Nephron (organoid): Measurements from ENCODE around the gene LDAH.
A peak's percentile ranks its signal among the peaks of the same experiment; 100 is the strongest.

Experiments used
- H3K27ac Mint-ChIP-seq, 3 experiments: 2 replicates each; pipeline ENCODE4 v1.8.0; 2020; ENCODE audit warnings: mixed read lengths in 3 of 3, mild to moderate bottlenecking in 2 of 3, moderate library complexity in 1 of 3
- H3K27me3 Mint-ChIP-seq: 2 replicates; pipeline ENCODE4 v1.8.0; 2021; ENCODE audit warnings: low read depth, mild to moderate bottlenecking, moderate library complexity, mixed read lengths
- H3K36me3 Mint-ChIP-seq: 2 replicates; pipeline ENCODE4 v1.8.0; 2020; ENCODE audit warnings: low read depth, mixed read lengths
- H3K4me1 Mint-ChIP-seq: 2 replicates; pipeline ENCODE4 v1.8.0; 2020; ENCODE audit warnings: mixed read lengths
- H3K4me3 Mint-ChIP-seq, 3 experiments: 2 replicates each; pipeline ENCODE4 v1.8.0; 2020; ENCODE audit warnings: mild to moderate bottlenecking in 3 of 3, mixed read lengths in 3 of 3, moderate library complexity in 2 of 3
- H3K9me3 Mint-ChIP-seq: 2 replicates; pipeline ENCODE4 v1.8.0; 2020; ENCODE audit warnings: mixed read lengths
- CTCF ChIP-seq, 3 experiments: fragments of 200-600 bp; sonication (generic); IDR thresholded peaks; one replicate each; pipeline ENCODE4 v1.5.0; 2021; ENCODE audit warnings: antibody characterized with exemption in 3 of 3; ENCODE audit not compliant: unreplicated experiment in 3 of 3

Gene LDAH

GRCh38 chr2:20781656-20782265 is 41.1 kb downstream of the LDAH start:
- TF ChIP-seq CTCF (IDR thresholded peaks at IDR 0.05; ENCODE audit: unreplicated experiment in 3 of 3) = peak; percentile 25 to 54 (median 35)
- no peak overlapping the region for H3K4me3 Mint-ChIP-seq
- no peak overlapping the region for H3K27ac Mint-ChIP-seq
- peaks cover 6% of the 10 kb centered on the region for H3K9me3 Mint-ChIP-seq
- H3K27me3 Mint-ChIP-seq = no peaks in the 10 kb centered on the region
- H3K4me1 Mint-ChIP-seq = no peaks in the 10 kb centered on the region
- H3K36me3 Mint-ChIP-seq = peaks cover 21% of the 10 kb centered on the region

GRCh38 chr2:20771299-20771698 is 51.6 kb downstream of the LDAH start:
- H3K4me3 Mint-ChIP-seq = no peak overlapping the region
- H3K9me3 Mint-ChIP-seq = no peaks in the 10 kb centered on the region
- TF ChIP-seq CTCF (IDR thresholded peaks at IDR 0.05; ENCODE audit: unreplicated experiment in 3 of 3) = no peak
- peaks cover 25% of the 10 kb centered on the region for H3K36me3 Mint-ChIP-seq
- no peaks in the 10 kb centered on the region for H3K4me1 Mint-ChIP-seq
- H3K27me3 Mint-ChIP-seq = no peaks in the 10 kb centered on the region
- no peak overlapping the region for H3K27ac Mint-ChIP-seq

GRCh38 chr2:20766798-20767644 is 55.9 kb downstream of the LDAH start:
- H3K36me3 Mint-ChIP-seq = peaks cover 6% of the 10 kb centered on the region

GRCh38 chr2:20766213-20766612 is 56.7 kb downstream of the LDAH start:
- H3K9me3 Mint-ChIP-seq = no peaks in the 10 kb centered on the region
- H3K4me1 Mint-ChIP-seq = peaks cover 7% of the 10 kb centered on the region
- H3K27ac Mint-ChIP-seq = no peak overlapping the region
- no peak for TF ChIP-seq CTCF (IDR thresholded peaks at IDR 0.05; ENCODE audit: unreplicated experiment in 3 of 3)
- no peak overlapping the region for H3K4me3 Mint-ChIP-seq
- H3K27me3 Mint-ChIP-seq = no peaks in the 10 kb centered on the region
- H3K36me3 Mint-ChIP-seq = peaks cover 9% of the 10 kb centered on the region

More at GRCh38 chr2:20766798-20767644, 55.9 kb downstream of the LDAH start:
- Mint-ChIP-seq H3K27ac (no peak overlapping the region), H3K27me3 (no peaks in the 10 kb centered on the region), H3K4me1 (peaks cover 7% of the 10 kb centered on the region), H3K4me3 (no peak overlapping the region), H3K9me3 (no peaks in the 10 kb centered on the region)
- no peak for TF ChIP-seq CTCF (IDR thresholded peaks at IDR 0.05; ENCODE audit: unreplicated experiment in 3 of 3)

GRCh38 chr2:20762945-20763683 is 59.8 kb downstream of the LDAH start:
- no peaks in the 10 kb centered on the region for H3K9me3 Mint-ChIP-seq
- H3K4me3 Mint-ChIP-seq = no peak overlapping the region
- H3K4me1 Mint-ChIP-seq = peaks cover 7% of the 10 kb centered on the region
- H3K36me3 Mint-ChIP-seq = peaks cover 28% of the 10 kb centered on the region
- TF ChIP-seq CTCF (IDR thresholded peaks at IDR 0.05; ENCODE audit: unreplicated experiment in 3 of 3) = no peak
- peak overlapping the region; percentile 32 to 58 (median 55) for H3K27ac Mint-ChIP-seq
- H3K27me3 Mint-ChIP-seq = no peaks in the 10 kb centered on the region
